Measurements from ENCODE around the gene PIEZO2.

- TF ChIP-seq CTCF (IDR thresholded peaks at IDR 0.05) = no peak
- no peak for TF ChIP-seq EZH2phosphoT487 (IDR thresholded peaks at IDR 0.05)
Measured at GRCh38 chr18:11071300-11071699, 78.1 kb downstream of the PIEZO2 start.
